Stimulated activated naive CD8-positive, alpha-beta T cell treated with anti-CD3 and anti-CD28 coated beads, Interleukin-15, amount 100 ng/mL, for 72 hours (primary cell): ENCODE data around the gene CMIP.
A peak's percentile ranks its signal among the peaks of the same experiment; 100 is the strongest.
"Not testable (repeated sequence)": the region's sequence is repeated elsewhere in the genome, so short reads cannot be mapped to it uniquely, and the experiment has no call there.

Experiments
- ATAC-seq: fragments of 150-1000 bp; cut with Tn5 transposase; 2 replicates; pipeline ENCODE4 v1.10.0; 2021; ENCODE audit warnings: mild to moderate bottlenecking, moderate library complexity
- DNase-seq, 2 donors: peaks; one replicate each; pipeline ENCODE4 v3.0.0; 2021 to 2022
- H3K27ac Mint-ChIP-seq, 2 donors: one replicate each; pipeline ENCODE4 v1.8.0; 2022; ENCODE audit warnings: mild to moderate bottlenecking in 2 of 2, mixed read lengths in 2 of 2, moderate library complexity in 2 of 2
- H3K27me3 Mint-ChIP-seq: one replicate; pipeline ENCODE4 v1.8.0; 2022; ENCODE audit warnings: mixed read lengths
- H3K4me1 Mint-ChIP-seq: one replicate; pipeline ENCODE4 v1.8.0; 2022; ENCODE audit warnings: mild to moderate bottlenecking, mixed read lengths
- H3K4me3 Mint-ChIP-seq, 2 donors: one replicate each; pipeline ENCODE4 v1.8.0; 2022; ENCODE audit warnings: mild to moderate bottlenecking in 2 of 2, mixed read lengths in 2 of 2, moderate library complexity in 1 of 2
- H3K9me3 Mint-ChIP-seq, 2 donors: one replicate each; pipeline ENCODE4 v1.8.0; 2022; ENCODE audit warnings: mixed read lengths in 2 of 2

Gene CMIP

GRCh38 chr16:81577272-81577671 is 132.7 kb downstream of the CMIP start:
- not testable (repeated sequence) for DNase-seq, H3K9me3 Mint-ChIP-seq, H3K27ac Mint-ChIP-seq, ATAC-seq, H3K4me3 Mint-ChIP-seq, H3K4me1 Mint-ChIP-seq, H3K27me3 Mint-ChIP-seq

- Mint-ChIP-seq H3K9me3 (no peaks in the 10 kb centered on the region), H3K4me1 (peaks cover 6% of the 10 kb centered on the region), H3K27me3 (no peaks in the 10 kb centered on the region), H3K4me3 (no peak overlapping the region), H3K27ac (no peak overlapping the region)
- DNase-seq (no peak), ATAC-seq (no peak)
Measured at GRCh38 chr16:81578076-81578475, 133.5 kb downstream of the CMIP start.

DNA sequence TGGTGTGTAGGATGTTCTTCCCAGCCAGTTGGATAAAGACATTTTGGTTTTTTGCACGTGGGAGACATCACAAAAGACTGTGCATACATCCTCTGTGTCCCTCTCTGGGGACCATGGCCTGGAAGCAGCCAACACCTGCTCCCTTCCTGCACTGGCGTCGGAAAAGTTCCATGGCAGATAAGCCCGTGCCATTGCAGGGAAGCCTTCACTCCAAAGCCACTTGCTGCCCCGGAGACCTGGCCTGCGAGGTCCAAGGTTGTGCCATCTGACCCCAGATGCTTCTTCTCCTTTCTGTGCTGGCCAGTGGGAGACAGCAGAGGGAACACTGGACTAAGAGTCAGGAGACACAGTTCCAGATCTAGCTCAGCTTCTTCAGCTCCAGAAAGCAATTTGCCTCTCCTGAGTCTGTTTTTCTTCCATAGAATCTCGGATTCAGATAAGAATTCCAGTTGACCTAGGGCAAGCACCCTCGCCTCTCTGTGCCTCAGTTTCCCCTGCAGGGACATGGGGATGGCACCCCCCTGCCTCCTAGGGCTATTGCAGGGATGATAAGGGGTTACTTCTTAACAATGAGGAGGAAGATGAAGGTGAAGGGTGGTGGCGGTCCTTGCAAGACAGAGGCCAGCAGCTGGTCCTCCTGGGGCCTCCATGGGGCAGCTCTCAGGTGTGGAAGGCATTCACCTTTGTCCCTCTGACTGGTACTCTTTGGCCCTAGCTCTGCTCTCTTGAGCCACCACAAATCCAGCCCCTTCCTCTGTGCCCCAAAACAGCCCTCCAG is 134.2 kb downstream of the CMIP start:
- H3K4me3 Mint-ChIP-seq, result no peak overlapping the region
- peaks cover 6% of the 10 kb centered on the region for H3K4me1 Mint-ChIP-seq
- ATAC-seq (no peak), DNase-seq (no peak)
- no peaks in the 10 kb centered on the region for H3K27me3 Mint-ChIP-seq
- H3K9me3 Mint-ChIP-seq, result no peaks in the 10 kb centered on the region
- H3K27ac Mint-ChIP-seq, result no peak overlapping the region

- H3K27ac Mint-ChIP-seq, result no peak overlapping the region
- DNase-seq (no peak), ATAC-seq (no peak)
- H3K27me3 Mint-ChIP-seq, result no peaks in the 10 kb centered on the region
- no peak overlapping the region for H3K4me3 Mint-ChIP-seq
- no peaks in the 10 kb centered on the region for H3K9me3 Mint-ChIP-seq
- H3K4me1 Mint-ChIP-seq, result peaks cover 12% of the 10 kb centered on the region
Measured at GRCh38 chr16:81581107-81581506, 136.5 kb downstream of the CMIP start.

DNA sequence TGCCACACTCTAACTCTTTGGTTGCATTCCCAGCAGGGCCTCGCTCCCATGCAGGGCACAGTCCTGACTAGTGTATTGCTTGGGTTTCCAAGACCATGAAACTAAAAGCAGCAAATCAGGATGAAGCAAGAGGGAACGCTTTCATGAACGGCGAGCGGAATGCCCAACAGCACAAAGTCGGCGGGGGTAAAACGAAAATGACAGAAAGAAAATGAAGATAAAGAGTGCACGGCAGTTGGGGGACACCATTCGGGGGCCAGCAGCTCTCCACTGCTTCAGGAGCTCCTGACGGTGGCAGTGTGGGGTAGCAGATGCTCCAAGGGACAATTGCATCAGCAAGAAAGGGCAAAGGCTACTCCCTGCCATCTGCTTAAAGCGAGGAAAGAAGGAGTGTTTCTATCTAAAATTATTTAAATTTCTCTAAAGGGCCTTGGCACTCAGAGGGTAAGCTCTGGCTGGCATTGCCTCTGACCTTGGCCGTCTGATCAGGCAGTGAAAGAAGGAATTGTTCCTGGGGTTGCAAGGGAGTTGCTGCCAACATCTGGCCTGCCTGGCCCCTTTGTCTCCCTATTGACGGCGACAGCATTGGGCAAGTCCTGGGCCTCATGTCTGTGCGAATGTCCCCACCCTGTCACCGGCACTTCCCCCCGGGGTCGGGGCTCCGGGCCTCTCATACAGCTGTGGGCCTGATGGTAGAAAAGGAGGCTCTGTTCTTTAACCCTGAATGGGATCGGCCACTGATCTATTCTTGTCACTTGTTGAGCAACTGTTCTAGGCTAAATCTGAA is 138.2 kb downstream of the CMIP start:
- Mint-ChIP-seq H3K4me3 (no peak overlapping the region), H3K27ac (peak overlapping the region in 1 of 2 donors; percentile 0), H3K4me1 (peaks cover 13% of the 10 kb centered on the region), H3K27me3 (no peaks in the 10 kb centered on the region), H3K9me3 (no peaks in the 10 kb centered on the region)
- ATAC-seq (no peak), DNase-seq (no peak)

DNA sequence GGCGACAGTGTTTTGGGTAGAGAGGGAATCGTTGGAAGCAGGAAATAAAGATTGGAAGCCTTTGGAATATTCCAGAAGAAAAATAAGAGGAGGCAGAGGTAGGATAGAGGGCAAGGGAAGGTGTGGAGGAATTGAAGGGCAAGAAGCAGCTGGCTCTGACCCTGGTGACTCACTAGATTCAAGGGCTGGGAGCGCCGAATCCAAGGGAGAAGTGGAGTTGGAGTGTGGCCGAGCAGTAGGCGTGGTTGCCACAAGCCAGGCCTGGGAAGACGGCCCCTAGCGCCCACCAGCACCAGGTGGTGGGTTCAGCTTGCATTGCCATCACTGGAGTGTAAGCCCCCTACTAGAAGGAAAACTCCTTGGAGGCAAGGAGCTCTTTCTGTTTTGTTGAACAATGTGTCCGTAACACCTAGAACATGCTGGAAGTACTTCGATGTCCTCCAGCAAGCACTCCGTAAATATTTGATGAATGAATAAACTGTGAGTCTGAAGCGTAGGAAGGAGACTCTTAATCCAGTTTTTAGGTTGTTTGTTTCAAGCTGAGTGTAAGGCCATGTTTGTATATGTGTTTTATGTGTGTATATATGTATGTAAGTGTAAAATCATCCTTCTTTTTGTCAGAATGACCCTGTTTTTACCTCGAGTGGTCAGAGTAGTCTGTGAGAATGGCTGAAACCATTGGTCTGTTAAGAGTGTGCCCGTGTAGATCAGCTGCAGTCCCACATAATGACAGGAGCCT is 139.5 kb downstream of the CMIP start:
- H3K9me3 Mint-ChIP-seq, result no peaks in the 10 kb centered on the region
- H3K27me3 Mint-ChIP-seq, result no peaks in the 10 kb centered on the region
- no peak for ATAC-seq
- H3K27ac Mint-ChIP-seq, result no peak overlapping the region
- H3K4me1 Mint-ChIP-seq, result peaks cover 23% of the 10 kb centered on the region
- no peak for DNase-seq
- no peak overlapping the region for H3K4me3 Mint-ChIP-seq

DNA sequence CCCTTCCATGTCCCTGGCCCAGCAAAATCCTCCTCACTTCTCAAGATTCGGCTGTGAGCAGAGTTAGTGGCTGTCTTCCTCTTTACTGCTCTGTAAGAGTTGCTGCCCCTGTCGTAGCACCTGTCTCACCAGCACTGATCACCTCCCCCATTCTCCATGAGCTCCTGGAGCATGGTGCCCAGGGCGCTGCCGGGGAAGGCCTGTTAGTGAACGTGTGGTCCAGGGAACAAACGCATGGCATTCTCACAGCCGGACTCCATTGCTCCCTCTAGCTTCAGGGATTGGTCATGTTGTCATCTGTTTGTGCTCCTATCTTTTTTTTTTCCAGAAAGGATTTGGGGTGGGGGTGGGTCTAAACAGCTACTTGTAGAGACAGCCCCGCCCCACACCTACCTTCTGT is 141.2 kb downstream of the CMIP start:
- peaks cover 23% of the 10 kb centered on the region for H3K4me1 Mint-ChIP-seq
- H3K27me3 Mint-ChIP-seq, result no peaks in the 10 kb centered on the region
- DNase-seq (no peak), ATAC-seq (no peak)
- H3K4me3 Mint-ChIP-seq, result no peak overlapping the region
- H3K9me3 Mint-ChIP-seq, result no peaks in the 10 kb centered on the region
- H3K27ac Mint-ChIP-seq, result no peak overlapping the region

DNA sequence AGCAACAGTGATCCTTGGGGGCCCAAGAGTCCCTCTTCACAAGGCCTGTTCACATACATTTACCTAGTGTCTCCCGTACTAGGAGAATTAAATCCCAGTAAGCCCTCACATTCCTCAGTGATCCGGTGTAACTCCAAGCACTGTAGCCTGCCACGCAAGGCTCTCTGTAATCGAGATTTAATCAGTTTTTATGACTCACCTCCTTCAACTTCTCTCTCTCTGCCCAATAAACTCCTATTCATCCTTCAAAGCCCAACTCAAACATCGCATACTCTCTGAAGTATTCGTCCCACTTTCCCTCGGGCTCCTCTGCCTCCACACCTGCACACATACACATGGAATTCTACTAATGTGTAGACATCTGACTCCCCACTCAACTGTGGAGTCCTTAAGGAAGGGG is 141.8 kb downstream of the CMIP start:
- ATAC-seq, result no peak
- H3K9me3 Mint-ChIP-seq, result no peaks in the 10 kb centered on the region

GRCh38 chr16:81586977-81587625 is 142.5 kb downstream of the CMIP start:
- Mint-ChIP-seq H3K27me3 (no peaks in the 10 kb centered on the region), H3K27ac (no peak overlapping the region), H3K4me1 (peaks cover 23% of the 10 kb centered on the region), H3K9me3 (no peaks in the 10 kb centered on the region), H3K4me3 (no peak overlapping the region)
- no peak for ATAC-seq
- no peak for DNase-seq

More for the DNA sequence above, 141.8 kb downstream of the CMIP start:
- peaks cover 23% of the 10 kb centered on the region for H3K4me1 Mint-ChIP-seq
- DNase-seq, result no peak
- no peak overlapping the region for H3K4me3 Mint-ChIP-seq
- H3K27ac Mint-ChIP-seq, result peak overlapping the region in 1 of 2 donors; percentile 71
- H3K27me3 Mint-ChIP-seq, result no peaks in the 10 kb centered on the region

GRCh38 chr16:81587626-81588160 is 143.1 kb downstream of the CMIP start:
- Mint-ChIP-seq H3K4me3 (no peak overlapping the region), H3K27me3 (no peaks in the 10 kb centered on the region), H3K9me3 (no peaks in the 10 kb centered on the region), H3K4me1 (peaks cover 24% of the 10 kb centered on the region), H3K27ac (no peak overlapping the region)
- DNase-seq (no peak), ATAC-seq (no peak)

DNA sequence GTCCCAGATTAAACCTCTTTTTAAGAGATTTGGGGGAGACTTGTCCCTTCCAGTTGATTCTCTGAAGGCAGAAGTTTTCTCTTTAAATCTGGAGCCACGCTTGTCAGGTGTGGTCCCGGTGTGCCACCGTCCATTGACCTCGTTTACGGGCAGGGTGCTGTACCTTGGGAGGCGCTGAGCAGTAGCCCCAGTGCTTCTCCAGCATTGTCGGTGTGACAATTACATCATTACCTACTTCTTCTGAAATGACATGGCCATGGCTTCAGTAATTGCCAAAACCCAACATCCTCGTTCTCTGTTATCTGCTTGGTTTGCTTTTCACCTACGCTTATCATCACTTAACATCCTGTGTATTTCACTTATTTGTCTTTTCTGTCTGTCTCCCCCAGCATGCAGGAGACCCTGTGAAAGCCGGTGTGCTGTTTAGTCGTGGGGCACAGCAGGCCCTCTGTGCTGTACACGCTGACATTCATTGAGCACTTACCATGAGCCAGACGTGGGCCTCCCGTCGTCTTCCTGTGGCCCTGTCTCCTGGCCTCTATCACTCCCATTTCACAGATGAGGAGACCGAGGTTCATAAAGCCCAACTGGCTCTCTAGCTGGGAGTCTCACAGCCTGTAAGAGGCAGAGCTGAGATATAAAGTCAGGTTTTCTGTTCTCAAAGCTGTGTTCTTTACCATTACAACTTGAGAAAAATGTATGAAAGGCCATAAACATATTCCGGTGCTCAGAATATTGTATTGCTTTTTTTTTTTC is 143.9 kb downstream of the CMIP start:
- H3K27me3 Mint-ChIP-seq, result no peaks in the 10 kb centered on the region
- peak overlapping the region; percentile 73 to 81 for H3K27ac Mint-ChIP-seq
- ATAC-seq (no peak), DNase-seq (no peak)
- H3K9me3 Mint-ChIP-seq, result no peaks in the 10 kb centered on the region
- H3K4me1 Mint-ChIP-seq, result peaks cover 22% of the 10 kb centered on the region
- H3K4me3 Mint-ChIP-seq, result no peak overlapping the region

DNA sequence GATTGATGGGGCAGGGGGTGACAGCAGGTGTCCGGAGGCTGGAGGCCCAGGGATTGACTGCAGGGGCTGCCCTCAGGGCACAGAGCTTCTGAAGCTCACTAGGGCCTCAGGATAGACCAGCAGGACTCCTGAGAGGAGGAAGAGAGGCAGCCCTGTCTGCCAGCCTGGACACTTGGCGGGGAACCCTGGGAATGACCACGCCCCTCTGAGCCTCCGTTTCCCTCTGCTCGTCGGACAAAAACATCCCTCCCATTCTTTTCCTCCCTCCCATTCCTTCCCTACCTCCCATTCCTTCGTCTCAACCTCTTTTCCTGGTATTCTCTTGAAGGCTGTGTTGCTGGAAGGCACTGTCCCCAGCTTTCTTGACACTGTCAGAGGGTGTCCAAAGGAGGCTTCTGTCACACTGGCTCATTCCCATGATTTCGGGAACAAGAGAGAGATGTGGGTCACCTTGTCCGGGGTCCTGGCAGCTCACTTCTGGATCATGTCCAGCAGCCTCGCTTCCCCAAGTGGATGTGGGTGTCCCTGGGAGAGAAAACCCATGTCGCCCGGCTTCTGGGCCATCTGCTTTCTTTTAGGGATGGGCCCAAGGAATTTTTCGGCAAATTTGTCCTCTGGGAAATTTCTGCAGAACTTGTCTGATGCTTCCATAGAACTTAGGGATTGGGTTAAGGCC is 145.5 kb downstream of the CMIP start:
- Mint-ChIP-seq H3K9me3 (no peaks in the 10 kb centered on the region), H3K4me1 (peaks cover 26% of the 10 kb centered on the region), H3K4me3 (no peak overlapping the region), H3K27me3 (no peaks in the 10 kb centered on the region), H3K27ac (peak overlapping the region in 1 of 2 donors; percentile 38)
- DNase-seq (no peak), ATAC-seq (no peak)

DNA sequence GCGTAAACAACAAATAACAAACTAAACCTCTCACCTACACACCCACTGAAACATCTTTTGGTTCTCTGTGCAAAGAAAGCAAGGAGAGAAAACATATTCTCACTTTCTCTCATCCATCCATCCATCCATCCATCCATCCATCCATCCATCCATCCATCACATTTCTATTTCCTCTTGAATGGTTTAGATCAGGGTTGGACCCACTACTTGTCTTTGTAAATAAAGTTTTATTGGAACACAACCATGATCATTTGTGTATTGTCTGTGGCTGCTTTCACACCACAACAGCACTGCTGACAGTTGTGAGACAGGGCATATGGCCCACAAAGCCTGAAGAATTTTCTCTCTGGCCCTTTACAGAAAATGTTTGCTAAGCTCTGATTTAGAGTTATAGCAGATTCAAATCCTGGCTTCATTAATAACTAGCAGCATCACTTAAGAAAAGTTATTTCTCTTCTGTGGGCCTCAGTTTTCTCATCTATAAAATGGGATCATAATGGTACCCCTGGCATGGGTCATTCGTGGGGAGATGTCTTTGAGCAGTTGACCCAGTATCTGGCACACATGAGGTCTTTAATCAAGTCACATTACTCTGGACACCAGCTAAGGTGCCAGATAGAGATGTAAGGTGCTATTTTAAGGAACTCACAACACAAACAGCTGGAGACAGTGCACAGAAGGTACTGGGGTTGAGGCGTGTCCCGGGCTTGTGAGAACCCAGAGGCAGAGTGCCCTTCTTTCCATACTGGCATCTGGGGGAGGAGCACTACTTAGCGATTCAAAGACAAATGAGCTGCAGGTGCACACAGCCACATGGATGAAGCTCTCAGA is 146.3 kb downstream of the CMIP start:
- H3K27me3 Mint-ChIP-seq, result no peaks in the 10 kb centered on the region
- H3K4me3 Mint-ChIP-seq, result no peak overlapping the region
- H3K4me1 Mint-ChIP-seq, result peaks cover 27% of the 10 kb centered on the region
- no peaks in the 10 kb centered on the region for H3K9me3 Mint-ChIP-seq
- ATAC-seq (no peak), DNase-seq (no peak)
- peak overlapping the region in 1 of 2 donors; percentile 86 for H3K27ac Mint-ChIP-seq

GRCh38 chr16:81591545-81591870 is 146.9 kb downstream of the CMIP start:
- Mint-ChIP-seq H3K27me3 (no peaks in the 10 kb centered on the region), H3K9me3 (no peaks in the 10 kb centered on the region), H3K27ac (peak overlapping the region in 1 of 2 donors; percentile 86), H3K4me3 (no peak overlapping the region), H3K4me1 (peaks cover 30% of the 10 kb centered on the region)
- ATAC-seq, result no peak
- DNase-seq, result no peak
